ENCODE results near the gene KRI1.
A peak's percentile ranks its signal among the peaks of the same experiment; 100 is the strongest.
"Not testable (repeated sequence)": the region's sequence is repeated elsewhere in the genome, so short reads cannot be mapped to it uniquely, and the experiment has no call there.

Gene KRI1

DNA sequence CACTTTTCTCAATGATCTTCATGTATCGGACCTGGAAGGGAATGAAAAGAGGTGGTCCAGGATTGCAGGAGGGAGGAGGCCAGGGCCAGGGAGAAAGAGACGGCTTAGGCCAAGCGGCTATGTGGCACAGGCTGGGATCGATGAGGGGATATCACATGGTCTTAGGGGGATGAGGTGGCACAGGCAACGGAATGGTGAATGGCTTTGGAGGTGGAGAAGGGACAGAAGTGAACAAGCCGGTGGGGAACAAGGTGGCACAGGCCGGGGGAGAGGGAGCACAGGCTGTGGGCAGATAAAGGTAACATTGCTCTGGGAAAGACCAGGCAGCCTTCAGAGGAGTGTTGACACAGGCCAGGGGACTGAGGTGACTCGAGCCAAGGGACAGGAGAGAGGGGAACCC lies 8.7 kb upstream of the KRI1 start:
- DNase-seq = no peak

DNA sequence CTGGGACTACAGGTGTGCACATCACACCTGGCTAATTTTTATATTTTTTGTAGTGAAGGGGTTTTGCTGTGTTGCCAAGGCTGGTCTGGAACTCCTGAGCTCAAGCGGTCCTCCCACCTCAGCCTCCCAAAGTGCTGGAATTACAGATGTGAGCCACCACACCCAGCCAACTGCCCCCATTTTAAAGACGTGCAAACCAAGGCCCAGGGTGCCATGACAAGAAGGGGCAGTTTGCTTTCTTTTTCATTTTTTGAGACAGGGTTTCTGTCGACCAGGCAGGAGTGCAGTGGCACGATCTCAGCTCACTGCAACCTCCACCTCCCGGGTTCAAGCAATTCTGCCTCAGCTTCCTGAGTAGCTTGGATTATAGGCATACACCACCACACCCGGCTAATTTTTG lies 8.0 kb upstream of the KRI1 start:
- DNase-seq = not testable (repeated sequence)

DNA sequence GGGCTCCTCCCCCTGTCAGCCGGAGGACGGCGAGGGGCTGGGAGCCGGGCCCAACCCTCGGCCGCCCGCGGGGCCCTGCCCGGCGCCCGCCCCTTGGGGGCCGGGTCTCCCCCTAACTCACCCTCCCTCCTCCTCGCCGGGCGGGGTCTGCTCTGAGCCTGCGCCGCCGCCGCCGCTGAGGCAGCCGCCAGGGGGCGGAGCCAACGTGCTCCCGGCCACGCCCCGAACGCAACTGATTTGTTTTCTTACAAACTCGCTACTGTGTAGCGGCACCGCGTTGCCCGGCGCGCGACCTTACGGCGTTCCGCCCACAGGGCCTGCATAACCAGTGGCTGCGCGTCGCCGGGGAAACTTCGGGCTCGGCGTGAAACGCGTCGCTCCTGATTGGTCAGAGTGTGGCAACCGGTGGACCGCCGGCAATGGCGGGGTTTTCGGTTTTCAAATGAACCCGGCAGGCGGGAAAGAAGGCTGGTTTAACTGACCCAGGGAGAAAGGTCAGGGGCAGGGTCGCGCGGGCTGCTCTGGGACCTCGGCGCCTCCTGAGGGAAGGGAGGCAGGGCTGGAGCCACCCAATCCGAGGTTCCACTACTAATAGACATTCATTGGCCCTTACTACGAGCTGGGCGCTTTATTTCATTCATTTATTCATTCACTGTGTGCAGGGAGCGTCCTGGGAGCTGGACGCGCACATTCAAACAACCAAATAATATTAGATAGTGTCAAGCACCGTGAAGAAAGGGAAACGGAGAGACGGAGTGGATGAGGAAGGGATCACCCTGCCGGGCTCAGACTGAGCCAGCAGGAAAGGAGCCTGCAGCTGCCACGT lies 3.2 kb upstream of the KRI1 start, which contains the start of gene CDKN2D:
Gene CDKN2D (minus strand): TSS at position 154 of the 826 bp plus-strand sequence. CDS start 326 bp downstream, outside the sequence.
- peak; percentile 100 for DNase-seq

DNA sequence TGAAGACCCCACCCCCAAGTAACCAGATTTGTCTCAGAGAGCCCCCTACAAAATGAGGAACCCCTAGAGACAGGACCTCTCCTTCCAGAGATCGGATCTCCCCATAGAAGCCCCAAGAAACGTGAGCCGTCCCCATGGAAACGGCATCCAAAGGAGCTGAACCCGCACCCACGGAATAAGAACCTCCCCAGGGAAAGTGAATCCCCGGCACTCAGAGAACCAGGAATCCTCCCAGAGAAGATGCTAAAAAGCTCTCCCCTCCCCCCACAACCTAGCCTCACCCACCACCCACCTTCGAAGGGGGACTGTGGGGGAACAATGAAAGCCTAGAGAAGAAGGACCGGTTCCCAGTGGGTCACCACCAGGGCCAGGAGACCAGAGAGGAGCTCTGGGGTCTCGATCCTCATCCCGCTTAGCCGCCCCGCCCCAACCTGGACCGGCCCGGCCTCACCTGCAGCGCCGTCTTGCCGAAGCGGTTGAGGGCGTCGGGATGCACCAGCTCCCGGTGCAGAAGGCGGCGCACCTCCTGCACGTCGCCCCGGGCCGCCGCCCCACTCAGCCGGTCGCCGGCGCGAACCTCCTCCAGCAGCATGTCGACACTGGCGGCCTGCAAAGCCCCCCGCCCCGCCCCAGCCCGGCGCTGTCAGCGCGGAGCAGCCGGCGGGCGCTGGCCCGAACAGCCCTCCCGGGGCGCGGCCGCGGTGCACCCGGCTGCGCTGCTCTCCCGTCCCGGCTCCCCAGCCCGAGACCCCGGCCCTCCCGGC lies 2.4 kb upstream of the KRI1 start:
- peak; percentile 69 for DNase-seq

DNA sequence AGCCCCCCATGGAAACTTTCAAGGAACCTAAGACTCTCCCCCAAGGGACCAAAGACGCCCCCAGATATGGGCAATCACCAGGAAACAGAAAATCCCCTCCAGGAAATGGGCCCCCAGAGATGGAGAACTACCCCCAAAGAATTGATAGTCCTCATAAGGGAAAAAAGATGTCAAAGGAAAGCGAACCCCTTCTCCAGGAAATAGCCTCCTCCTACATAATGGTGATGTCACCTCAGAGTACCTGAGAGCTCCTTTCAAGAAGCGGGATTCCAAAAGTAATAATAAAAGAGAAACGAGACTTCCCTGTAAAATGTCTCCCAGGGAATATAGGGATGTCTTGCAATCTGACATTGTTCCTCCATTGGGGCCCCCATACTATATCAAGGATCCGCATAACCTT lies 1.8 kb upstream of the KRI1 start:
- no peak for DNase-seq

DNA sequence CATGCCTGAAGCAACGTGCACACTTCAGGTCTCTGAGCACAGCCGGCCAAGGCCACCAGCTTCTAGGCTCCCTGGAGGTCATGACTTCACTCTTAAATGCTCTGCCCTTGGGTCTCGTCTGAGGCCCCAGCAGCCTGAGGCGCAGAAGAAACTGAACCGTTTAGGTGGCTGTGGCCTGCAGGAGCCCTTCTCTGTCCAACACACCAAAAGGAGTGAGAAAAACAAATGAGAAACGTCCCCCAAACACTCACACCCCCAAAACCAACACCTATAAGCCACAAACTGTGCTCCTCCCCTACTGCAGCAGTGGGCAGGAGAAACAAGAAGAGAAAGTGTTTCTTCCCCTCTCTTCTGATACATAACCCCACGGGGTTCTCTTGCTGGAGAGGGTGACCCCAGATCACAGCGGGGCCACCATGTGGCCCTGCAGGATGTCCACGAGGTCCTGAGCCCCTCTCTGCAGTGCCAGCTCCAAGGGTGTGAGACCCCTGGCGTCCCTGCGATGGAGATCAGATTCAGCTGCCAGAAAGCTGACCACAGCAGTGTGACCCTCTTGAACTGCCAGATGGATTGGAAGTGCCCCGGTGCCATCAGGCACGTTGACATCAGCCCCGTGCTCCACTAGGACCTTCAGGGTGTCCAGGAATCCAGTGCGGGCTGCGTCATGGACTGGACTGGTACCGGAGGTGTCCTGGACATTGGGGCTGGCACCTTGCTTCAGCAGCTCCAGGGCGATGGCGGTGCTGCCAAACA lies 1.0 kb upstream of the KRI1 start:
- DNase-seq = peak; percentile 66

DNA sequence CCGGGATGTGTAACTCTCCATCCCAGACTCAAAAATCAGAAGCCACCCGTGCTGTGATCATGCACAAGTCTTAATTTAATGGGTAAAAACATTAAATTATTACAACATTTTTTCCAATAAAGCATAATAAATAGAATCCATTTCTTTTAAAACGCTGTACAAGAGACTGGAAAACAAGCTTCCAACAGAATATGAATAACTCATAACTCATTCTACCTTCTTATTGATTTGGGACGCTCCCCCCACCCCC lies 523 bp upstream of the KRI1 start:
- DNase-seq = no peak

DNA sequence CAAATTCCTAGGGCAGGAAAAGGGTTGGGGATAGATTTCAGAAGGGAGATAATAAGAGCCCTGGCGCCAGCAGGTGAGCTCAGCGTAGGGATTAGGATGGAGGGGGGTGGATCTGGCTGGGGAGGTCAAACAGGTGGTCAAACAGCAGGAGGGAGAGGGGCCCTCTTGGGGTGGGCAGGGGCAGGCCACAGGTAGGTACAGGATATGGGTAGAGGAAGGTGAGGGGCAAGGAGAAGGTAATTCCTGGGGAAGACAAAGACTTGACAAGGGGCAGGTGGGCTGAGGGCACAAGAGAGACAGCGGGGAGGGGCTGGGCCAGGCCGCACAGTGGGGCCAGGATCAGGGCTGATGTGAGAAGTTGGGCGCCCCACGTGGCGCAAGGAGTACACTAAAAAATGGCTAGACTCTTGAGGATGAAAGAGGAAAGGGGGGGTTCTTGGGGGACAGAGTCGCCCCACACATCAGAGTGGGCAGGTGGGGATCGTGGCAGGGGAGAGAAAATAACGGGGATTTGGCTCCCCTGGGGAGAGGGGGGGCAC lies 713 bp downstream of the KRI1 start:
- peak; percentile 76 for DNase-seq

DNA sequence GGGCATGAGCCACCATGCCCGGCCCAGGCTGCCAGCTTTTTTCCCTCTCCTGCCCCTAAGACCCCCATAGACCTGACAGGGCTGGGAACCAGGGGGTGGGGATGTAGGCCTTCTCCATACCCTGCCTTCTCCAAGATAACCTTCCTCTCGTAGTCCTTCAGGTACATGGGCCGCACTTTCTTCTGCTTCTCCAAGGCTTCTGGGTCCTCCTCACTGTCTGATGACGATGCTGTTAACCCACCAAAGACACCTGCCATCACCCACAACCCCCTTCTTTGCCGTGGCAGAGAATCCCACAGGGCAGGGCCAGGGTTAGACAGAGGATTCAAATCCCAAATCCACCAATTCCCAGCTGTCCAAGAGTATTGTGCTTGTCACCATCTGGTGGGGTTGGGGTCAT lies 3.2 kb downstream of the KRI1 start:
- DNase-seq = no peak

DNA sequence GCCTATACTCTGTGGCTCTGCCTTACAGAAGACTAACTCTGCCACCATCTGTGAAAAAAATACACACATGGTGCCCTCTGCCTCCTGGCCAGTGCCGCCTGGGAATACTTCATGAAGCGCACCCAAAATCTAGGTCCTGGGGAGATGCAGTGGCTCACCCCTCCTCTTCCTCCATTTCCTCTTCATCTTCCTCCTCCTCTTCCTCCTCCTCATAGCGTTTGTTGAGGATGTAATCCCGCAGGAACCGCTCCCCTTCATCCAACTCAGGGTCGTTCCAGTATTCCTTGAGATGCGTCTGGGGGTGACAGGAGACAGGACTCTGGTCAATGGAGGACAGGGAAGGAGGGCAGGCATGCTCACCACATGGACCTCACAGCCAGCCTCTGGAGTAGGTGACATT lies 5.7 kb downstream of the KRI1 start:
- no peak for DNase-seq

DNA sequence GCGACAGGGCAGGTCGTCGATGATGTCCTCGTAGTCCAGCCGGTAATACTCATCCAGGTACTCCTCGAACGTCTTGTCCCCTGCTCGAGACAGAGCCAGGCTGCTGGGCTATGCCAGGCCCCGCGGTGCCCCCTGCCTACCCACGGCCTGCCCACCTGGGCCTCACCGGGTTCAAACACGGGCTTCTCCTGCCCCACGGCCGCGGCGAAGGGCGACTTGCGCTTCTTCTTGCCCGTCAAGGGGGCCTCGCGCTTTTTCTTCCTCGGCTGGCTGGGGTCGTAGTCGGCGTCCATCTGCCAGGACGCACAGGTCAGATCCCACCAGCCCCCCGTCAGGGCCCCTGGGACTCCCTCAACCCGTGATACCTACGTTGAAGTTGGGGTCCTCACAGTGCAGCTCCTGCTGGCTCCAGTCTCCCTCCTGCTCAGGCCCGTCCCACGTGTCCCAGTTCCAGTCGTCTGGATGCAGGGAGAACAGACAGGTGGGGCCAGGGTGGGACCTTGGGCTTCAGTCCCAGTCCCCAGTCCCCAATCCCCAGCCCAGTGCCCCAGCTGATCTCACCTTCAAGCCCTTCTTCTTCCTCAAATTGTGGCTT lies 8.1 kb downstream of the KRI1 start:
- DNase-seq = no peak

DNA sequence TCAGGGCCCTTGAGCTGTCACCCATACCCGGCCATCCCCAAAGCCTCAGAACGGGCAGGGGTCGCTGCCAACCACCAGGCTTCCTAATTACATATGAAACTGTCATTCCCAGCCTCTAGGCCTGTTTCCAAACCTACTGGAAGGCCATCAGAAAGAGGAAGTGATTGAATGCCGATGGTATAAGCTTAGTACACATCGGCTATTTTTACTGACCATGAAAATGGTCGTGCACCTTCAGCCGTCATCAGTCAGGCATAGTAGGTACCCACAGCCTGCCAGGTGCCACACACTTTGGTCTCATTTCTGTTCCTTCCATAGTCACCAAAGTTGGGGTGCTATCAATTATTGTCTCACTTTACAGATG lies 10.2 kb downstream of the KRI1 start:
- no peak for DNase-seq

DNA sequence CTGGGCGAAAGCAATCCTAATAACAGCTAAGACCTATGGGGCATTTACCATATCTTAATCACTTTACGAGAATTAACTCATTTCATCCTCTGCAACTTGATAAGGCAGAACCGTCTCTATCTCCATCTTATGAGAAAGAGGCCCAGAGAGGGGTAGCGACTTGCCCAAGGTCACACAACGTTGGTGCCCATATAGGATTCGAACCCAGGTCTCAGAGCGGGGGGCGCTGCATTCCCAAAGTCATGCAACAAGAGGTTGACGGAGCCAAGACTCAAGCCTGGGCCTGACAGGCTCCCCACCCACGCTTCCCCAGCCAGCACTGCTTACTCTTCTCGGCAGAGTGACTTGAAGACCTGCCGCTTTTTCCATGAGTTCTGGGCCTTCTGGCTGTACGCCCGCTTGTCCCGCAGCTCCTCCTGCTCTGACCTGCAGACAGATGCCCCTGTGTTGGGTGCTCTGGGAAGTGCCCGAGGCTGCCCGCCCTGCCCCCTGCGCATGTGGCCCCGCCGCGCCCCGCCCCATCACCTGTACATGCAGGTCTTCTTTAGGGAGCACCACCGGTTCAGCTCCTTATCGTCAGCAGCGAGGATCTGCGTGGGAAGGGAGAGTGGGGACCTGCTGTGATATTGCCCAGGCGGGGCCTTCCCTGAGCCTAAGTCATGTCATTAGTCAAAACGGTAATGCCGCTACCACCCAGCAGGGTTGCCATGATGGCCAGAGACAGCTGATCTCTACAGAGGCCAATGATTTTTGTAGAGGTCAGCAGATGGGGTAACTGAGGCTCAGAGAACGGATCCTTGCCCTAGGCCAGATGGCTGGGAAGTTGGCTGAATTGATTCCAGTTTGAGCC lies 10.8 kb downstream of the KRI1 start:
- DNase-seq = peak; percentile 29

DNA sequence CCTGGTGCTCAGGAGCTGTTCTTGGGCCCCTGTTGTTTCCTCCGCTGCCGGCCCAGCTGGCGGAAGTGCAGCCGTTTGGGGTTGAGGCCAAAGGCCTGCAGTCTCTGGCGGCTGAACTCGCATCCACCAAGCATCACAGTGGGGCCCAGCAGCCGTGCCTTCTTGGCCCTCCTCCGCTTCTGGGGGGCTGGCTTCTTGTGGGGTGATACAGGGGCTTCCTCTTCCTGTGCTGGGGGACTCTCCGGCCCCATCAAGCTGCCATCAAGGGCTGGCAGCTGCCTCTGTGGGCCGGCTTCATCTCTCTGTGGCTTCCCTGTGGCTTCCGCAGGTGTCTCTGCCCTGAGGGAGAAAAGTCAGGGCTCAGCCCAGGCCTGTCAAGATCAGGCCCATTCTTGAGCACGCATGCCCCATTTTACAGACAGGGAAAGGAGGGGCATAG lies 11.8 kb downstream of the KRI1 start:
- DNase-seq = peak; percentile 52

DNA sequence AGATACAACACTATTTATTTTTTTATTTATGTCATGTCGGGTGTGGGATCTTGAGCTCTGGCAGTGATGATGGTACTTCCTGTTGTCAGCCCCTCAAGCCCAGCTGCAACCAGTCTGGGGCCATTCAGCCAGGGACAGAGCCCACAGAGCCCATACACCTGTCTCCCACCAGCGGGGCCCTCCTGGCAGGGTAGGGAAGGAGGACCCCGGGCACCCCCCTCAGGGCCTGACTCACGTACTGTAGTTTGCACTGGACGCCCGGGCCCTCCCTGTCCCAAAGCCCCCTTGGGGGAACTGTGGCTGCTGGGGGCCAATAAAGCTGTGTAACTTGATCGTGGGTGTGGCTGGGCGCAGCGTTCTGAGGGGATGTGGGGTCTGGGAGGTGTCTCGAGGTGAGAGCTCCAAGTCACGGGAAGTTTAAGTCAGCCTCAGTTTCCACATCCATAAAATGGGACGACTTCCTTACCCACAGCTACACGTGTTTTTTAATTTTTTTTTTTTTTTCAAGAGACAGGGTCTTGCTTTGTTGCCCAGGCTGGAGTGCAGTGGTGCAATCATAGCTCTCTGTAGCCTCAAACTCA lies 12.6 kb downstream of the KRI1 start:
- DNase-seq = no peak

DNA sequence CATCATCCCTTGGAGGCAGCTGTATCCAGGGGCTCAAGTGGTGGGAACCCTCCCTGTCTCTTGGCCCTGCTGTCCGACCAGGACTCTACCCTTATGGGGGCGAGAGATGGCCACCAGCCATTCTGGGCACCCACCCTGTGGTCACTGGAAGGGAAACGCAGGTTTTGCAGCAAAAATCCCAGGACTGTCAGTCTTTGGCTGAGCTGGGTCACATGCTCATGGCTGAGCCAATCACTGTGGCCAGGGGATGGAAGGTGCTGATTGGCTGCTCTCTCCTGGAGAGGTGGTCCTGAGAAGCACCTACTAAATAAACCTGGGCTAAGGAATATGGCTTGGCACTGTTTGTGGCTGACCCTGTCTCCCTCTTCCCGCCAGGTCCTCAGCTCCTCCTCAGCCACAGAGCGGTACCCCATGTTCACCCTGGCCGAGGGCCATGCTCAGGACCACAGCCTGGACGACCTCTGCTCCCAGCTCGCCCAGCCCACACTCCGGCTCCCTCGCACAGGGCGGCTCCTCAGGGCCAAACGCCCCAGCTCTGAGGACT lies 13.2 kb downstream of the KRI1 start:
- DNase-seq = peak; percentile 62

DNA sequence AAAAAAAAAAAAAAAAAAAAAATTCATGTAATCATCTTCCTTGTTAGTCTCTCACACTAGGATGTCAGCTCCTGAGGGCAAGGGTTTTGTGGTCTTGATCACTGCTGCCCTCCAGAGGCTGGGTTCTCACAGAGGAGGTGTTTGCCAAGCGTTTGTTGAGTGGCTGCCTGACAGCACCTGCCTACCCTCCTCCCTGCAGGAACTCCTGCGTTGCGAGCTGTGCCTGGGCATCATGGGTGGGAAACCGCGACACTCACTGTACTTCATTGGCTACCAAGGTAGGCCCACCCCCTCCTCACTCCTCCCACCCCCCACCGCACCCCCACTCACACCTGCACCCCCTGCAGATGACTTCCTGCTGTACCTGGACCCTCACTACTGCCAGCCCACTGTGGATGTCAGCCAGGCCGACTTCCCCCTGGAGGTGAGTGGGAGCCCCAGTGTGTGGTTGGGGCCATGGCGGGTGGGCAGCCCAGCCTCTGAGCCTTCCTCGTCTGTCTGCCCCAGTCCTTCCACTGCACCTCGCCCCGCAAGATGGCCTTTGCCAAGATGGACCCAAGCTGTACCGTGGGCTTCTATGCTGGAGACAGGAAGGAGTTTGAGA lies 14.0 kb downstream of the KRI1 start:
- DNase-seq = peak; percentile 63

DNA sequence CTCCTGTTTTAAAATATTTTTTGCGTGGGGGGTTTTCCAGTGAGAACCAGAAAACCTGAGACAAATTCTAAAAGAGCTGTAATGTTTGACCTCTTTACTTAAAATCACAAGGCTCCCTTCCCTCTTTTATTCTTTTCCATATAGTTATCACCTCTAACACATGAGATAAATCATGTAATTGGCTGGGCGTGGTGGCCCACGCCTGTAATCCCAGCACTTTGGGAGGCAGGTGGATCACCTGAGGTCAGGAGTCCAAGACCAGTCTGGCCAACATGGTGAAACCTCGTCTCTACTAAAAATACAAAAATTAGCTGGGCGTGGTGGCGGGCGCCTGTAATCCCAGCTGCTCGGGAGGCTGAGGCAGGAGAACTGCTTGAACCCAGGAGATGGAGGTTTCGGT lies 14.8 kb downstream of the KRI1 start:
- not testable (repeated sequence) for DNase-seq

DNA sequence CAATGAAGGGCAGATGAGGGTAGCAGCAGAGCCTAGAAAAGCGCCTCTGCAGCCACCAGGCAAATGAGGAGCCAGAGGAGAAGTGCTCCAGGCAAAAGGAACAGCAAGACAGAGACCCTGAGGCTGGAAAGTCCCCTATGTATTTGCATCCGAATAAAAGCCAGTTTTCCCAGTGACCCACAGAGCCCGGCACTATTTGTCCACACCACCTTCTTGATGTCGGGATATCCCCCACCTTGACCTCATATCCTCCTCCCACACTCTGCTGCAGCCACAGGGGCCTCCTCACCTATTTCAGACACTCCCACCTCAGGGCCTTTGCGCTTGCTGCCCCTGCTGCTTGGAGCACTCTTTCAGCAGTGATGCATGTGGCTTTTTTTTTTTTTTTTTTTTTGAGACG lies 15.5 kb downstream of the KRI1 start:
- no peak for DNase-seq

DNA sequence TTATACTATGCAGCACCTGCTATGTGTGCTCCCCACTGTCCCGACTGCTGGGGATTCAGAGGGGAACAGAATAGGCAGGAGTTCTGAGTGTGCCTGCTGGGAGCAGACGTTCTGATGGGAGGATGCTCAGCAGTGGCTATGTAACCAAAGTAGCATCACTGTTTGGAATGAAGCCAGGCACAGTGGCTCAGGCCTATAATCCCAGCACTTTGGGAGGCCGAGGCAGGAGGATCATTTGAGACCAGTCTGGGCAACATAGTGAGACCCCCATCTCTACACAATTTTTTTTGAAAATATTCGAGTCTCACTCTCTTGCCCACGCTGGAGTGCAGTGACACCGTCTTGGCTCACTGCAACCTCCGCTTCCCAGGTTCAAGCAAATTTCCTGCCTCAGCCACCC lies 16.1 kb downstream of the KRI1 start:
- no peak for DNase-seq

DNA sequence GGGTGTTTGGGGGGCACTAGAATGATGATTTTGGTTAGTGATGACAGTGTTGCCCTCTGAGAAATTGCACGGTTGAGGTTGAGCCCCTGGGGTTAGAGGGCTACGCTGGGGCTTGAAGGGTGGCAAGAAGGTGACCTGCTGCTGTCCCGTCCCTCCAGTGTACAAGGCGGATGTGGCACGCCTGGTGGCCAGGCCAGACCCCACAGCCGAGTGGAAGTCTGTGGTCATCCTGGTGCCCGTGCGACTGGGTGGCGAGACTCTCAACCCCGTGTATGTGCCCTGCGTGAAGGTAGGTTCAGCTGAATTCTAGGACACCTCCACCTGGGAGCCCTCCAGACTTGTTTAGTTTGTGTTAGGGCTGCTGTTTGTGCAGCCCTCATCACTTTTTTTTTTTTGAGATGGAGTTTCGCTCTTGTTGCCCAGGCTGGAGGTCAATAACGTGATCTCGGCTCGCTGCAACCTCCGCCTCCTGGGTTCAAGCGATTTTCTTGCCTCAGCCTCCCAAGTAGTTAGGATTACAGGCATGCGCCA lies 17.0 kb downstream of the KRI1 start:
- DNase-seq = no peak
